ENCODE measurements around the gene BEND3.

DNA sequence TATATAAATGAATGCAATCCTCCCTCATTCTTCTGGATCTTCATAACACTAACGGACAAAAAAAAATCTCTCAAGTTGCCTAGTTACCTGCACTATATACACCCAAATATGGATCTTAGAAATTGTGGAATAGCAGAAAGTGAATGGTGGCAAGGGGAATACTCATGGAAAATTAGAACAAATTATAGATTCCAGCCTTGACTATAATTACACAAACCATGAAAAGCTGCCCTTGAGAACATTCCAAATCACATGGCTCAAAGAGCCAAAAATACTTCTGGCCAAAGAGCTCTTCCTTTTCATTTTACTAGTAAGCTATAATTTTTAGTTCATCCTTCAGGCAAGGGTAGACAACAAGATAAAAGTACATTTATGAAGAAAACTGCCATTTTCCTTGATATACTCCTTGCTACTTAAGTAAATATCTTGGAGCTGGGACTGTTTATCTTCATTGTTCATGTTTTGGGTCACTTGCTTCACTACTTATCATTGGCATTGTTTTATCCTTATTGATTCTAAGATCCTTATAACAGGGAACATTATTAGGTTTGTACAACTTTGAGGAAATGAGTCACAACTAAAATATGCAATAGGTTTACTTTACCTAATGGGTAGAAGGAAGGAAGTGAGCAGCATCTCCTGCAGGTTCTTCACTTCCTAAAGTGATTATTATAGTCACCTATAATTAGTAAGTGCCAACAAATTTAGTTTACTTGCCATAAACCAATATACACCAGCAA is 93.7 kb downstream of the BEND3 start:
- TF ChIP-seq, protein P1, sequence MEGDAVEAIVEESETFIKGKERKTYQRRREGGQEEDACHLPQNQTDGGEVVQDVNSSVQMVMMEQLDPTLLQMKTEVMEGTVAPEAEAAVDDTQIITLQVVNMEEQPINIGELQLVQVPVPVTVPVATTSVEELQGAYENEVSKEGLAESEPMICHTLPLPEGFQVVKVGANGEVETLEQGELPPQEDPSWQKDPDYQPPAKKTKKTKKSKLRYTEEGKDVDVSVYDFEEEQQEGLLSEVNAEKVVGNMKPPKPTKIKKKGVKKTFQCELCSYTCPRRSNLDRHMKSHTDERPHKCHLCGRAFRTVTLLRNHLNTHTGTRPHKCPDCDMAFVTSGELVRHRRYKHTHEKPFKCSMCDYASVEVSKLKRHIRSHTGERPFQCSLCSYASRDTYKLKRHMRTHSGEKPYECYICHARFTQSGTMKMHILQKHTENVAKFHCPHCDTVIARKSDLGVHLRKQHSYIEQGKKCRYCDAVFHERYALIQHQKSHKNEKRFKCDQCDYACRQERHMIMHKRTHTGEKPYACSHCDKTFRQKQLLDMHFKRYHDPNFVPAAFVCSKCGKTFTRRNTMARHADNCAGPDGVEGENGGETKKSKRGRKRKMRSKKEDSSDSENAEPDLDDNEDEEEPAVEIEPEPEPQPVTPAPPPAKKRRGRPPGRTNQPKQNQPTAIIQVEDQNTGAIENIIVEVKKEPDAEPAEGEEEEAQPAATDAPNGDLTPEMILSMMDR (conservative IDR thresholded peaks at IDR 0.05; ENCODE audit: low read length), result no peak
- no peak for TF ChIP-seq EZH2phosphoT487 (IDR thresholded peaks at IDR 0.05; ENCODE audit: borderline replicate concordance)

Data from Loucy (cell line).